ENCODE measurements around the gene MDM2. TPM values are rescaled to one million over a fixed set of nuclear protein-coding genes. Genes with fewer than 3 reads are reported as not detected.

MDM2 gene
- total RNA-seq, 1 donor from 2014 or later, result 123 TPM

- no peak for TF ChIP-seq CTCF (conservative IDR thresholded peaks at IDR 0.05)
- no peaks in the 10 kb centered on the region for H3K36me3 Mint-ChIP-seq (ENCODE audit: low read depth)
- H3K27ac Mint-ChIP-seq (ENCODE audit: unreplicated experiment), result no peak overlapping the region
Measured at GRCh38 chr12:68775121-68775630, 32.8 kb upstream of the MDM2 start.

GRCh38 chr12:68776976-68777610 is 30.9 kb upstream of the MDM2 start:
- Mint-ChIP-seq H3K27ac (ENCODE audit: unreplicated experiment) (no peak overlapping the region), H3K4me3 (no peak overlapping the region)

More at GRCh38 chr12:68775121-68775630, 32.8 kb upstream of the MDM2 start:
- Mint-ChIP-seq H3K27me3 (ENCODE audit: low read depth) (no peaks in the 10 kb centered on the region), H3K9me3 (no peaks in the 10 kb centered on the region), H3K4me1 (no peaks in the 10 kb centered on the region), H3K4me3 (no peak overlapping the region)
- no peak for DNase-seq (ENCODE audit: low read depth, low spot score)

GRCh38 chr12:68779280-68779679 is 28.7 kb upstream of the MDM2 start:
- no peak for DNase-seq (ENCODE audit: low read depth, low spot score)
- TF ChIP-seq CTCF (conservative IDR thresholded peaks at IDR 0.05), result no peak
- Mint-ChIP-seq H3K4me3 (no peak overlapping the region), H3K4me1 (peaks cover 6% of the 10 kb centered on the region), H3K36me3 (ENCODE audit: low read depth) (peaks cover 4% of the 10 kb centered on the region), H3K9me3 (no peaks in the 10 kb centered on the region), H3K27ac (ENCODE audit: unreplicated experiment) (no peak overlapping the region), H3K27me3 (ENCODE audit: low read depth) (no peaks in the 10 kb centered on the region)

More at GRCh38 chr12:68776976-68777610, 30.9 kb upstream of the MDM2 start:
- TF ChIP-seq CTCF (conservative IDR thresholded peaks at IDR 0.05), result no peak
- peaks cover 6% of the 10 kb centered on the region for H3K4me1 Mint-ChIP-seq
- H3K9me3 Mint-ChIP-seq, result no peaks in the 10 kb centered on the region
- H3K27me3 Mint-ChIP-seq (ENCODE audit: low read depth), result no peaks in the 10 kb centered on the region
- DNase-seq (ENCODE audit: low read depth, low spot score), result no peak
- H3K36me3 Mint-ChIP-seq (ENCODE audit: low read depth), result no peaks in the 10 kb centered on the region

- H3K27ac Mint-ChIP-seq (ENCODE audit: unreplicated experiment), result peak overlapping the region; percentile 36
Measured at GRCh38 chr12:68780731-68781130, 27.2 kb upstream of the MDM2 start.

GRCh38 chr12:68781728-68782127 is 26.2 kb upstream of the MDM2 start:
- H3K4me1 Mint-ChIP-seq, result peaks cover 6% of the 10 kb centered on the region
- no peak overlapping the region for H3K4me3 Mint-ChIP-seq
- H3K9me3 Mint-ChIP-seq, result no peaks in the 10 kb centered on the region
- no peak overlapping the region for H3K27ac Mint-ChIP-seq (ENCODE audit: unreplicated experiment)
- TF ChIP-seq CTCF (conservative IDR thresholded peaks at IDR 0.05), result no peak
- H3K36me3 Mint-ChIP-seq (ENCODE audit: low read depth), result peaks cover 4% of the 10 kb centered on the region
- DNase-seq (ENCODE audit: low read depth, low spot score), result no peak
- no peaks in the 10 kb centered on the region for H3K27me3 Mint-ChIP-seq (ENCODE audit: low read depth)

More at GRCh38 chr12:68780731-68781130, 27.2 kb upstream of the MDM2 start:
- TF ChIP-seq CTCF (conservative IDR thresholded peaks at IDR 0.05), result no peak
- Mint-ChIP-seq H3K9me3 (no peaks in the 10 kb centered on the region), H3K4me3 (no peak overlapping the region), H3K27me3 (ENCODE audit: low read depth) (no peaks in the 10 kb centered on the region), H3K4me1 (peaks cover 6% of the 10 kb centered on the region), H3K36me3 (ENCODE audit: low read depth) (peaks cover 4% of the 10 kb centered on the region)
- no peak for DNase-seq (ENCODE audit: low read depth, low spot score)

All from neural crest cell (in vitro differentiated cells).